BLaER1 treated with 17β-estradiol and CSF1 and Interleukin-3, amounts not matched to agents 10 nM and 100 nM (cell line): ENCODE data around the gene DMRTB1.

ENCODE experiments used
- H3K27ac ChIP-seq, 11 experiments: shearing (Covaris generic); formaldehyde crosslinking; 2 replicates each; pipeline ENCODE4 v1.8.1; 2022
- H3K27me3 ChIP-seq, 11 experiments: shearing (Covaris generic); formaldehyde crosslinking; 2 replicates each; pipeline ENCODE4 v1.8.1; 2022
- H3K36me3 ChIP-seq, 11 experiments: shearing (Covaris generic); formaldehyde crosslinking; 2 replicates each; pipeline ENCODE4 v1.8.1; 2022
- H3K4me1 ChIP-seq, 10 experiments: shearing (Covaris generic); formaldehyde crosslinking; 2 replicates each; pipeline ENCODE4 v1.8.1; 2022
- H3K4me2 ChIP-seq, 11 experiments: shearing (Covaris generic); formaldehyde crosslinking; 2 replicates each; pipeline ENCODE4 v1.8.1; 2022
- H3K4me3 ChIP-seq, 10 experiments: shearing (Covaris generic); formaldehyde crosslinking; 2 replicates each; pipeline ENCODE4 v1.8.1; 2022
- H3K9ac ChIP-seq, 11 experiments: shearing (Covaris generic); formaldehyde crosslinking; 2 replicates each; pipeline ENCODE4 v1.8.1; 2022
- H3K9me3 ChIP-seq, 11 experiments: shearing (Covaris generic); formaldehyde crosslinking; replicated peaks in 1 of 11; 2 replicates each; pipeline ENCODE4 v1.8.1; 2022
- H4K20me1 ChIP-seq, 11 experiments: shearing (Covaris generic); formaldehyde crosslinking; 2 replicates each; pipeline ENCODE4 v1.8.1; 2022
- Cebpa-rat ChIP-seq, 11 experiments: shearing (Covaris generic); IDR thresholded peaks; 2 replicates each; pipeline ENCODE4 v1.8.1; 2022

Gene DMRTB1

GRCh38 chr1:53503433-53504217, 44.4 kb downstream of the DMRTB1 start:
- peaks cover 6 to 23% (median 15%) of the 10 kb centered on the region in 10 experiments for H3K4me1 ChIP-seq
- no peaks in the 10 kb centered on the region for H3K9me3 ChIP-seq
- no peaks in the 10 kb centered on the region for H3K27me3 ChIP-seq
- no peaks in the 10 kb centered on the region for H3K36me3 ChIP-seq
- no peak overlapping the region for H3K4me3 ChIP-seq
- H3K27ac ChIP-seq = no peak overlapping the region
- peaks cover 0 to 8% (median 0%) of the 10 kb centered on the region in 11 experiments; a peak in 3 of 22 replicates for H4K20me1 ChIP-seq
- TF ChIP-seq Cebpa-rat (IDR thresholded peaks at IDR 0.05) = no peak
- H3K4me2 ChIP-seq = no peak overlapping the region
- no peak overlapping the region for H3K9ac ChIP-seq

GRCh38 chr1:53504901-53505300, 45.7 kb downstream of the DMRTB1 start:
- no peaks in the 10 kb centered on the region for H3K27me3 ChIP-seq
- no peak for TF ChIP-seq Cebpa-rat (IDR thresholded peaks at IDR 0.05)
- peaks cover 0 to 18% (median 10%) of the 10 kb centered on the region in 10 experiments; a peak in 15 of 20 replicates for H3K4me1 ChIP-seq
- no peak overlapping the region for H3K4me2 ChIP-seq
- peaks cover 0 to 3% (median 0%) of the 10 kb centered on the region in 11 experiments; a peak in 3 of 22 replicates for H4K20me1 ChIP-seq
- no peak overlapping the region for H3K9ac ChIP-seq
- H3K27ac ChIP-seq = no peak overlapping the region
- H3K9me3 ChIP-seq = no peaks in the 10 kb centered on the region
- H3K4me3 ChIP-seq = no peak overlapping the region
- H3K36me3 ChIP-seq = no peaks in the 10 kb centered on the region

GRCh38 chr1:53505401-53505800, 46.2 kb downstream of the DMRTB1 start:
- no peaks in the 10 kb centered on the region for H3K36me3 ChIP-seq
- no peak overlapping the region for H3K4me2 ChIP-seq
- no peak for TF ChIP-seq Cebpa-rat (IDR thresholded peaks at IDR 0.05)
- H3K27me3 ChIP-seq = no peaks in the 10 kb centered on the region
- H4K20me1 ChIP-seq = peaks cover 0 to 4% (median 0%) of the 10 kb centered on the region in 11 experiments; a peak in 3 of 22 replicates
- H3K9ac ChIP-seq = no peak overlapping the region
- H3K27ac ChIP-seq = no peak overlapping the region
- H3K4me3 ChIP-seq = no peak overlapping the region
- H3K9me3 ChIP-seq = no peaks in the 10 kb centered on the region
- peaks cover 0 to 16% (median 9%) of the 10 kb centered on the region in 10 experiments; a peak in 10 of 20 replicates for H3K4me1 ChIP-seq

GRCh38 chr1:53505891-53506290, 46.7 kb downstream of the DMRTB1 start:
- no peak overlapping the region for H3K9ac ChIP-seq
- no peak for TF ChIP-seq Cebpa-rat (IDR thresholded peaks at IDR 0.05)
- peaks cover 0 to 18% (median 9%) of the 10 kb centered on the region in 10 experiments; a peak in 11 of 20 replicates for H3K4me1 ChIP-seq
- H4K20me1 ChIP-seq = peaks cover 0 to 4% (median 0%) of the 10 kb centered on the region in 11 experiments; a peak in 3 of 22 replicates
- no peak overlapping the region for H3K4me2 ChIP-seq
- no peaks in the 10 kb centered on the region for H3K36me3 ChIP-seq
- no peaks in the 10 kb centered on the region for H3K27me3 ChIP-seq
- H3K4me3 ChIP-seq = no peak overlapping the region
- no peaks in the 10 kb centered on the region for H3K9me3 ChIP-seq
- no peak overlapping the region for H3K27ac ChIP-seq

GRCh38 chr1:53506355-53507050, 47.3 kb downstream of the DMRTB1 start:
- no peak overlapping the region for H3K4me3 ChIP-seq
- no peak overlapping the region for H3K9ac ChIP-seq
- H3K4me1 ChIP-seq = peaks cover 0 to 18% (median 11%) of the 10 kb centered on the region in 10 experiments; a peak in 16 of 20 replicates
- no peak for TF ChIP-seq Cebpa-rat (IDR thresholded peaks at IDR 0.05)
- no peaks in the 10 kb centered on the region for H3K27me3 ChIP-seq
- H4K20me1 ChIP-seq = peaks cover 0 to 4% (median 0%) of the 10 kb centered on the region in 11 experiments; a peak in 3 of 22 replicates
- H3K4me2 ChIP-seq = no peak overlapping the region
- H3K9me3 ChIP-seq = no peaks in the 10 kb centered on the region
- no peak overlapping the region for H3K27ac ChIP-seq
- H3K36me3 ChIP-seq = no peaks in the 10 kb centered on the region

- no peak for TF ChIP-seq Cebpa-rat (IDR thresholded peaks at IDR 0.05)
- no peak overlapping the region for H3K27ac ChIP-seq
These were observed 48.1 kb downstream of the DMRTB1 start for GRCh38 chr1:53507116-53507820.

GRCh38 chr1:53508056-53508990, 49.1 kb downstream of the DMRTB1 start:
- Histone ChIP-seq H4K20me1 (peaks cover 0 to 4% (median 0%) of the 10 kb centered on the region in 11 experiments; a peak in 3 of 22 replicates), H3K27me3 (no peaks in the 10 kb centered on the region), H3K27ac (no peak overlapping the region), H3K4me2 (peak overlapping the region in 1 of 11 experiments; percentile 18; a peak in 2 of 22 replicates), H3K36me3 (no peaks in the 10 kb centered on the region), H3K9ac (no peak overlapping the region), H3K4me3 (no peak overlapping the region), H3K4me1 (peaks cover 8 to 35% (median 24%) of the 10 kb centered on the region in 10 experiments; a peak in 19 of 20 replicates), H3K9me3 (no peaks in the 10 kb centered on the region)
- TF ChIP-seq Cebpa-rat (IDR thresholded peaks at IDR 0.05) = no peak

More at GRCh38 chr1:53507116-53507820, 48.1 kb downstream of the DMRTB1 start:
- no peaks in the 10 kb centered on the region for H3K27me3 ChIP-seq
- peaks cover 0 to 4% (median 0%) of the 10 kb centered on the region in 11 experiments; a peak in 3 of 22 replicates for H4K20me1 ChIP-seq
- peaks cover 1 to 24% (median 15%) of the 10 kb centered on the region in 10 experiments; a peak in 18 of 20 replicates for H3K4me1 ChIP-seq
- no peaks in the 10 kb centered on the region for H3K36me3 ChIP-seq
- H3K4me2 ChIP-seq = no peak overlapping the region
- no peak overlapping the region for H3K4me3 ChIP-seq
- no peak overlapping the region for H3K9ac ChIP-seq
- H3K9me3 ChIP-seq = no peaks in the 10 kb centered on the region
